ENCODE results near the gene PPP3CA.

GRCh38 chr4:100982345-100982744 lies 365.0 kb downstream of the PPP3CA start:
- TF ChIP-seq CTCF (IDR thresholded peaks at IDR 0.05; ENCODE audit: low read length) (no peak), EZH2 (optimal IDR thresholded peaks at IDR 0.05; ENCODE audit: low read depth, low read length) (no peak), EZH2phosphoT487 (IDR thresholded peaks at IDR 0.05; ENCODE audit: low read length) (no peak)

Data from MM.1S (cell line).